Stimulated activated CD8-positive, alpha-beta memory T cell treated with anti-CD3 and anti-CD28 coated beads, Interleukin-15, amount 100 ng/mL, for 4 hours (primary cell): ENCODE results near the gene WEE1.
"Not testable (repeated sequence)": the region's sequence is repeated elsewhere in the genome, so short reads cannot be mapped to it uniquely, and the experiment has no call there.

ENCODE experiments used
- DNase-seq, 2 donors: peaks; one replicate each; pipeline ENCODE4 v3.0.0-alpha.2; 2020; ENCODE audit warnings: low read depth in 2 of 2

Gene WEE1

GRCh38 chr11:9596926-9597464 lies 23.5 kb downstream of the WEE1 start:
- DNase-seq = no peak

DNA sequence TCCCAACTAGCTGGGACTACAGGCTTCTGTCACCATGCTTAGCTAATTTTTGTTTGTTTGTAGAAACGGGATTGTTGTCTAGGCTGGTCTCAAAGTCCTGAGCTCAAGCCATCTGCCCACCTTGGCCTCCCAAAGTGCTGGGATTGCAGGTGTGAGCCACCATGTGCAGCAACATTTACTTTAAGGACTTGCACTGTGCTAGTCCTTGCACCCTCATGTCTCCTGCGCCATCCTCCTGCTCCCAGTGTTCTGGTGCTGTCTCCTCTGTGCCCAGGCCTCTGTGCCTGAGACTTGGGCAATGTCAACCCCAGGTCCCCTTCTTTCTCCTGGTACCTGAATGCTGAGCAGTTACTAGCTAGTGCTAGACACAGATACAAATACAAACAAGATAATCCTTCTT lies 26.7 kb downstream of the WEE1 start:
- DNase-seq = no peak

- no peak for DNase-seq
These were observed 27.2 kb downstream of the WEE1 start for GRCh38 chr11:9600644-9601036.

GRCh38 chr11:9601037-9601875 lies 27.8 kb downstream of the WEE1 start:
- DNase-seq = peak; percentile 20 to 23

GRCh38 chr11:9601876-9602199 lies 28.4 kb downstream of the WEE1 start:
- no peak for DNase-seq

DNA sequence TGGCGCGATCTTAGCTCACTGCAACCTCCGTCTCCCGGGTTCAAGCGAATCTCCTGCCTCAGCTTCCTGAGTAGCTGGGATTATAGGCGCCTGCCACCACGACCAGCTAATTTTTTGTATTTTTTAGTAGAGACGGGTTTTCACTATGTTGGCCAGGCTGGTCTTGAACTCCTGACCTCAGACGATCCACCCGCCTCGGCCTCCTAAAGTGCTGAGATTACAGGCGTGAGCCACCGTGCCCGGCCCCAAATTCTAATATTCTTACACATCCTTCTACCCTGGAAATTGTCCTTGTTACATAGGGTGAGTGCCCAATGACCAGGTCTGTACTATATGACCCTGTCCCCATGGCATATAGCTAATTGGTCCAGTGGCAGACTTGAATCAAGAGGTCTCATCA lies 29.7 kb downstream of the WEE1 start:
- not testable (repeated sequence) for DNase-seq

DNA sequence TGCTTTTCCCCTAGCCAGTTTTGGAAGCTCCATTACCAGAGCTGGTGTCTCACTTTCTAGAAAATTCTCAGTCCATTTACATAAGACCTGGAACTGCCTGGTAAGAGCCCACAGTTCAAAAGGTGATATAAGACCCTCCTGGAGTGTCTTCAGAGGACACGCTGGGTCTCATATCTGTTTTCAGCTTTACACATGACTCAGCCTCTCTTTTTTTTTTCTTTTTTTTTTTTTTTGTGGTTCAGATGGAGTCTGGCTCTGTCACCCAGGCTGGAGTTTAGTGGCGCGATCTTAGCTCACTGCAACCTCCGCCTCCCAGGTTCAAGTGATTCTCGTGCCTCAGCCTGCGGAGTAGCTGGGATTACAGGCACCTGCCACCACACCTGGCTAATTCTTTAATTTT lies 30.7 kb downstream of the WEE1 start:
- no peak for DNase-seq

DNA sequence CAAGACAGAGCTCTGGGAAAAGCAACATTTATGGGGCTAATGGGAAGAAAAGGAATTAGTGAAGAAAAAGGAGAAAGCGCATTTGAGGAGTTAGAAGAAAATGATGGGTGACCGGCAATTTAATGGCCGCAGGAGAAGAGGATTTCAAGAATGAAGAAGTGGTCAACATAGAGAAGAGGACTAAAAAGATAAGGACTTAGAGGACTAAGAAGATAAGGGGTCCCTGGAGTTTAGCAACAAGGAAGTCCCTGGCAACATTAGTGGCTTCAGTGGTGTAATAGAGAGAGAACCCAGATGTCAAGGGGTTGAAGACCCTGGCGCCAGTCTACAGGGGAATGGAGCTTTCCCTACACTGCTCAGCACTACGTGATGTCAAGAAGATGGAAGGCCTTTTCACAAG lies 32.3 kb downstream of the WEE1 start:
- DNase-seq = no peak

GRCh38 chr11:9606809-9607510 lies 33.5 kb downstream of the WEE1 start:
- DNase-seq = no peak

DNA sequence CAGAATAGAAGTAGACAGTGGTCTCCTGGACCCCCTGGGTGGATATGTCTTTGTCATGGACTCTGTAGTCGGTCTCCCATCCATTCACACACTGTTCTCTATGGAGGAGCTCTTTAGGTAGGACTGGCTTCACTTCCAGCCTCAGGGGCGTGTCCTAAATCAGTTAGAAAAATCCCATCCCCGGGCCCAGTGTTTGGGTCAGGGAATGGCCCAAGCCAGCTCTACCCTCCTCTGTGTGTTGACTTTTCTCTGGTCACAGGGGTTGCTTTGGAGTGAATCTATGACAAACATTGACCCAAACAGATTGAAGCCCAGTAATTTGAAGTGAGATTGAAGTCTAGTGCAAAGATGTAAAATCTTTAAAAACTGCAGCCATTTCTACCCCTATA lies 34.0 kb downstream of the WEE1 start:
- no peak for DNase-seq

DNA sequence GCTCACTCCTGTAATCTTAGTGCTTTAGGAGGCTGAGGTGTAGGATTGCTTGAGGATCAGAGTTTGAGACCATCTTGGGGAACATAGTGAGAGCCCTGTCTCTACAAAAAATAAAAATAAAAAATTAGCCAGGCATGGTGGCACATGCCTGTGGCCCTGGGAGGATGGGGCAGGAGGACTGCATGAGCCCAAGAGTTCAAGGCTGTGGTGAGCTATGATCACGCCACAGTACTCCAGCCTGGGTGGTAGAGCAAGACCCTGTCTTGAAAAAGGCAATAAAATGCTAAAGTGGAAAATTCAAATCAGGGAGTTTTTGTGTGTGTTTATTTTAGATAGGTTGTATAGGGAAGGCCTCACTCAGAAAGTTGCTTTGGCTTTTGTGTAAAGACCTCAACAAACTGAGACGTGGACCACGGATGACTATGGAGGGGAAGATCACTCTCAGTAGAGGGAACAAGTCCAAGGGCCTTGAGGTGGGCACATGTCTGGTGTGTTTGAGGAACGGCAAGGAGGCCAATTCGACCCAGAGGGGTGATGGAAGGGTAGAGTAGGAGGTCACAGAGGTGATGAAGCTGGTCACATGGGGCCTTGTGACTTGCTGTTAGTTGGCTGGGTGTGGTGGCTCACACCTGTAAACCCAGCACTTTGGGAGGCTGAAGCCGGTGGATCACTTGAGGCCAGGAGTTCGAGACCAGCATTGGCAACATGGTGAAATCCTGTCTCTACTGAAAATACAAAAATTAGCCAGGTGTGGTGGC lies 35.7 kb downstream of the WEE1 start:
- no peak for DNase-seq

- DNase-seq = no peak
These were observed 36.4 kb downstream of the WEE1 start for GRCh38 chr11:9609841-9610240.

GRCh38 chr11:9613118-9613829 lies 39.8 kb downstream of the WEE1 start:
- peak; percentile 64 to 69 for DNase-seq

DNA sequence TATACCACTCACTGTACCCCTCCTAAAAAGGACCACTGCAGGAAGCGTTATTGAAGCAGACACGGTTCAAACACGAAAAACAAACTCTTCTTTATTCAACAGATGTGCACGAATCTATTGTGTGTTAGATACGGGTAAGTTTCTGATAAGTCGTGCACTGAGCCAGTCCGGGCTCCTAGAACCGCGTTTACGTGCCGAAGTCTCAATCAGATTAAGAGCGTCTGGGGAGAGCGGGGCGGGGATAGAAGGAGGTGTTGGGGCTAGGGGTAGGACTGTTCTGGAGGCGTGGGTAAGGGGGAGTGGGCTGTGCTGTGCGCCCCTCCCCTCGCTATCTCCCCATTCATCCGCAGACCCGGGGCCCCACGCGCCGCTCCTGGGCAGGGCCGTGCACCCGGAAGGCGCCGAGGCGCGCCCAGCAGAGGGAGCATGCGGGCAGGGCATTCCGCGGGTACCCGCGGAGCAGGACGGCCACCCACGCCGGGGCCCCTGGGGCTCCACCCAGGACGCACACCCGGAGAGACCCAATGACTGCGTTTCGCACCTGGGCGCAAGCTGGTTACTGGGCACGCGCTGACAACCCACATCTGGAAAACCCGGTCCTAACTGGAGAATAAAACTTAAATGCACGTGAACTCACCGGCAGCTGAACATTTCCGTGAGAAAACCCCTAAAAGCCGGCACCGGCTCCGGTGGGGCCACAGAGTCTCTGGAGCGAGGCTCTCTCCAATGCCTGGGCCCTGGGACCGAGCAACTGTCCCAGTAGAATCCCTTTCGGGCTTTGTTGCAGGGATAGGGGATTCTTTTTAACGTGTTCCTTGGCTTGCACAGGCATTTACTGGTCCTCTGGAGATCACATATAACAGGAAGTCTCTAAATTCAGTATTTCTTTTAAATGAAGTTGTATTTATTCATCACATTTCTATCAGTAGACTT lies 40.6 kb downstream of the WEE1 start:
- DNase-seq = peak; percentile 82 to 88

GRCh38 chr11:9615031-9615451 lies 41.6 kb downstream of the WEE1 start:
- DNase-seq = no peak

DNA sequence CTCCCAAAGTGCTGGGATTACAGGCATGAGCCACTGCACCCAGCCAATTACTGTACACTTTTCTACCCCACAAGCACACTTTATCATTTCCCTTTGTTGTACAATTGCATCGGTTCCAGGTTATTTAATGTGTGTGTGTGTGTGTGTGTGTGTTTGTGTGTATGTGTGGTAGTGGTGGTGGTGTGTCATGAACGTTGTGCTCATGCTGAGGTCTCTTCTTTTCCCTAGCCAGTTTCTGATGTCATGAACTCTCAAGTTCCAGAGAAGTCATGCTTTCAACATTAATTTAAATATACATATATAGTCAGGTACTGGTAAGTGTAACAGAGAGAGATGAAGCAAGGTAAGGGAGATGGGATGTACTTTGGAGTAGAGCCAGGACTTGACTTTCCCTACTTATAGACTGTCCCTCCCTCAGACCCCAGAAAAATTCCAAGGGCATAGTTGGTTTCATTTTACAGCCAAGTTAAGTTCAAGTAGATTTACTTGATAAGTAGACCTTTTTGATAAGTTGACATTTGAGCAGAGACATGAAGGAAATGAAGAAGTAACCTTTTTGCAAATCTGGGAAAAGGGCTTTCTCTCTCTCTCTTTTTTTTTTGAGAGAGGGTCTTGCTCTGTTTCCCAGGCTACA lies 42.7 kb downstream of the WEE1 start:
- DNase-seq = no peak

- no peak for DNase-seq
These were observed 43.4 kb downstream of the WEE1 start for GRCh38 chr11:9616858-9617257.

DNA sequence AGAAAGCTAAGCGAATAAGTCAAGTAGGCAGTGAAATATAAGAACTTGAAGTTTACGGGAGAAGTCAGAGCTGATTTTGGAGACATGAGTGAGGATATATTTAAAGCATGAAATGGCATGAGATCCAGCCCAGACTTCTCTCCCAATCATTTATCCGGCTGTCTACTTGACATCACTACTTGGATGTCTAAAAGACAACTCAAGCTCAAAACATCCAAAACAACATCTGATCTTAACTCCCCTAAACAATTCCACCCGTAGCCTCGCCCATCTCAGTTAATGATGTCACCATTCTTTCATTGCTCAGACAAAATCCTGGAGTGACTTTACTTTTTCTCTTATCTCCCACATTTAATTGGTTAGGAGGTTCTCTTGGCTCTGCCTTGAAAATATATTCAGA lies 44.5 kb downstream of the WEE1 start:
- no peak for DNase-seq

- no peak for DNase-seq
These were observed 45.5 kb downstream of the WEE1 start for GRCh38 chr11:9619004-9619403.

DNA sequence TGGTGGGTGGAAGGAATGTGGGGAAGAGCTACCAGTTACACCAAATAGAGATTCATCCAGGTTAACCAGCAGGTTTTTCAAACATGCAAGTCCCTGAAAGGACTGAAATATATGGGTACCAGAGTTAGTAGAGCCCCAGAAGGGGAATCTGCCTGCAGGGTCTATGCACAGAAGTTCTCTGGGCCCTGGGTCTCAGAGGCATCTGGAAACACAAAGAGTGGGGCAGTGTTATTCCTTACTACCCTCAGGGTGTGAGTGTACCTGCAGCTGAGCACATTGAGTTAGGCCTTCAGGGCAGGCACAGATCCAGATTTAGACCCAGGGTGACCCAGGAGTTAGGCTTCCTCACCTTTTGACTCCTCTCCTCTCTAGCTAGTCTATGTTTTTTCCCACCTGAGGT lies 46.5 kb downstream of the WEE1 start:
- no peak for DNase-seq
